Epithelial cell of prostate (primary cell): Measurements from ENCODE around the gene CCDC192.

Experiments used
- DNase-seq: peaks from one replicate; pipeline ENCODE4 v3.0.0-alpha.2; 2011; ENCODE audit warnings: low read depth, low spot score
- H3K27ac ChIP-seq: fragments of 450-650 bp; 2 replicates; pipeline ENCODE4 v1.5.1; 2017; ENCODE audit warnings: mild to moderate bottlenecking

The CCDC192 gene

DNA sequence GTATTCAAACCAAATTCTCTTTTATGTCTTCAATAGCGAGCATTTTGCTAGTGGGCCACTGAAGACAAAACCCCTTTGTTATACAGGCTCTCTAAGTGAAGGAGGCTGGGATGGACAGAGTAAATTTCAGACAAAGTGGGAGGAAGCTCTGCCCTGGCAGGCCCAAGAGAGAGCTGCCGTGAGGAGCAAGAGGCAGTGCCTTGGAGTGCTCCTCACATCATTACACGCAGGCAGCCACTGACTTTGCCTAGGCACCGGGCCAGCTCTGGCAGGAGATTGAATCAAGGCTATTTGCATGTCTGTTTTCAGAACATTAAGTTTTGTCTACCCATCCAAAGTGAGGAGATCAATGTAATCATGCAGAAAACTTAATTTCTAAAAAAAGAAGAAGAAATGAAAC lies 167.7 kb downstream of the CCDC192 start:
- no peak for DNase-seq
- H3K27ac ChIP-seq: no peak overlapping the region

DNA sequence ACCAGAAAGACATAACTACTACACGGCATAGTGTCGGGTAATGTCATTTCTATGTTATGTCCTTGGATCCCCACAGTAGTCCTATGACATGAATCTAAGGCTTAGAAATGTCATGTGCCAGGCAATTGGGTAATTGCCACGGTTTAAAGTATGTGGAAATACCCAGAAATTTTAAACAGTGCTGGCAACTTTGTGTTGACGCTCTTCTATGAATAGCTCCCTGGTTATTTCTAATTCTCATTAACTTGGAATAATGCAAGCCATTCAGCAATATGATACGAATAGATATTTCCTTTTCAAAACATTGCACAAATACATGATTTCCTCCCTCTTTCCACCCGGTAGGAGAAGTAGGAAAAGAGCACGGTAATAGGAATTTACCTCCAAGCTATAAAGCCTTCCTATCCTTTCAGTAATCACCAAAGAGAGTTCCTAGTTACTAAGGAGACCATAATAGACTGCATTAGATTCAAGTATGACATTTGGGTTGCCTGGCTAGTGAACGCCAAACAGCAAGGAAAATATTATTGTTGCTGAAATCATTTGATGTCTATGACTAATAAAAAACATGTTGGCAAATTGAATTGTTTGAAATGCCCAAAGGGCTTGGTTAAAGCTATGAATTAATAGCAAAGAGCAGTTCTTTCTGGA lies 168.4 kb downstream of the CCDC192 start:
- DNase-seq: no peak
- H3K27ac ChIP-seq: no peak overlapping the region

DNA sequence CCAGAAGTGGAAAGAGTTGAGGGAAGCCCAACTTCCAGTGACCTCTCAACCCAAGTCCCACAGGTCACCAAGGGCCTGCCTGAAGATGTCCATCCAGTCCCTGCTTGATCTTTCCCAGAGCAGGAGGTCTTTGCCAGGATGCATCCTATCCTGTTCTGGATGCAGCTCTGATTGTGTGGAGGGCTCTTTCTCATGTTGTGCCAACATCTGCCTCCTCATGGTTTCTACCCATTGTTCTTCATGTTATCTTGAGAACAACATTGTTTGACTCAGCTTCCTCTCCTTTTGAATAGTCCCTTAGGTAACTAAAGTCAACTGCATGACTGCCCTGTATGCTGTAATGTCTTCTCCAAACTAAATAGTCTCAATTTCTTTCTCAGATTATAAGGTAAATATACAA lies 169.3 kb downstream of the CCDC192 start:
- no peak overlapping the region for H3K27ac ChIP-seq
- DNase-seq: no peak

DNA sequence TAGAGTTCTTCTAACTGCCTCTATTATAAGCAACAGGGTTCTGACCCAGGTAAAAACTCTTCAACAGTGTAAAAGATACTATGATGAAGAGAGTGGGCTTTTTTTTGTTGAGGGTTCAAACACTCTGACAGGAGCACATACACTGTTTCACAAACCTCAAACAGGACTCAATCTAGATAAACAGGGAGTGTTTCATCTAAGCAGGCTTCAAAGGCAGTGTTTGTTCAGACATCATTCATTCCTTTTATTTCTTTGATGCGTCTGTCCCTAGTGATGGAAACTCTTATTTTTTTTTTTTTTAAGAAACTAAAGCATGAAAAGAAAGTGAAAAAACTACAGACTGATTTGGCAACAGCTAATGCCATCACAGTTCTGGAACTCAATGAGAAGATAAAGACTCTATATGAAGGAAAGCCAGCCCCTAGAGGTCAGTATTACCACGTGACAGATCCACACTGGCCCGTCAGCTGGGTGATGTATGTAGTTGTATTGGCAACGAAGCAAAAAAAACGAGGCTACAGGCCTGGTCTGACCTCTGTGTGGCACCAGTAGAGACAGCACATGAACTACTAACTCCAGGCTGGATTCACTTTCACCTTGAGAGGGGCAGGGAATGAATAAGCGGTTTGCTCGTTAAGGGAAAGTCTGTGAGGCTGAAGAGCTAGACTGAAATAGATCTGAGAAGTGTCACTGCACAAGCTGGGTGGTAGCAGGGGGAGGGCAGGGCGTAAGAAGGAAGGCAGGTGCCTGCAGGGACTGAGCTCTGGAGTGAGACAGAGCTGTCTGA lies 172.2 kb downstream of the CCDC192 start:
- no peak overlapping the region for H3K27ac ChIP-seq
- no peak for DNase-seq

DNA sequence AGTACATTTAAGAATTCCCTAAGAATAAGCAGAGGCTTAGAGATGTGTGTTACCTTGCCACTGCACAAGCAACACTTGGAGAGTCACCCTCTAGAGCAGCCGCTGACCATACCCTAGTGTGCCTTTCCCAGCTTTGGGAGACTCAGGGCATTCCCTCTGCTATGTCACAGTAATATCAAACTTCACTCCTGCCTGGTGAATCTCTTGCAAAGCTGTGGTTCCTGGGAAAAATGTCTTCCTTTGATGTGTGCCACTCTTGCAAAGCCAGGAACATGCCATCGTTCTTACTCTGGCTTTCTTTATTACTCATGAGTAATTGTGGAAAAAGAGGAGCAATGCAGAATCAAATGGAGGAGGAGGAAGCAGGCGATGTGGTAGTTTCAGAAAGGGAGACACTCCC lies 173.2 kb downstream of the CCDC192 start:
- no peak for DNase-seq
- H3K27ac ChIP-seq: no peak overlapping the region

DNA sequence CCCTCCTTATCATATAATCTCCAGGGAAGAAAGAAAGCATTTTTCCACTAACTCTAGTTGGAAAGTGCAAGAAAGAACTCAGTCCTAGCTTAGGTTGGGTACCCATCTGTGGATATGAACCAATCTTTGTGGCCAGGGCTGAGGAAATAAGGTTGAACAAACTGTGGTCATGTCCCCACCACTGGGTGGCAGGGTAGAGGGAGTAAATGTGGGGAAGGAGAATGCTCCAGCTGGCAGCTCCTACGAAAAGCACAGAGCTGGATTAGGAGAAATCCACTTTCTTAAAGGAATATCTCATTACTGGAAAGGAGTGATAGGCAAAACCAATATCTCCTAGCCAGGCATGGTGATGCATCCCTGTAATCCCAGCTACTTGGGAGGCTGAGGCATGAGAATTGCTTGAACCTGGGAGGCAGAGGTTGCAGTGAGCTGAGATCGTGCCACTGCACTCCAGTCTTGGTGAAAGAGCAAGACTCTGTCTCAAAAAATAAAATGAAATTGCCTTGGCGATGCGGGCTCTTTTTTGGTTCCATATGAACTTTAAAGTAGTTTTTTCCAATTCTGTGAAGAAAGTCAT lies 175.1 kb downstream of the CCDC192 start:
- DNase-seq: no peak
- no peak overlapping the region for H3K27ac ChIP-seq

DNA sequence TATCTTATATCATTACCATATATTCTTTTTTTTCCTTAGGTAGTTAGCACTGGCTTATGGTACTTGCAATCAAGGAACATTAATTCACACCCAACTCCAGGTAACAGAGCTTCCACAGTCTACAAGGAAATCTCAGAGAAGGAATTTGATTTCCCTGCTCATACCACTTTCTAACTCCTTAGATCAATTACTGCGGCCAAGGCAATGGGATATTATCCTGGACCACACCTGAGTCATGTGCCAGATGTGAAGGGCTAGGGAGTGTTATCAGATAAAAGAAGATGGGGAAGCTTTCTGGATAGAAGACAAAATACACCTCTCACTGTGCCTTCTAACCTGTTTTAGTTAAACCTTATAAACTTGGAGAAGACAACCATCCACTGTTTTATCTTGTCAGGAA lies 181.2 kb downstream of the CCDC192 start:
- no peak overlapping the region for H3K27ac ChIP-seq
- no peak for DNase-seq

DNA sequence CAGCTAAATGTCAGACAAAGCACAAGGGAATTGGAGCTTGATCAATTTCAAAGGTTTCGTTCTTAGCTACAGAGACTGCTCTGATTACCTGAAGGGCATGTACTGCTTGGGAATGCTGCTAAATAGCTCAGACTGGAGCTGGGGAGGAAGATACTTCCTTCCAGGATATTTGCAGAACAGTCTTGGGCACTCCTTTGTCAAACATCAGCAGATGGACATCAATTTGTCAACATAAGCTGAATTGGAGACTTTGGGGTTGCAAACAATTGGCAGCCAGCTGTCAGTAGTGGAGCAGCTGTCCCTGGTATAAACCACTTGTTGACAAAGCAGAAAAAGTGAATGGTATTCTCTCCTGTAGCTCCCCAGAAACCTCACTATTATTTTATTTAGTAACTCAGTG lies 182.0 kb downstream of the CCDC192 start:
- DNase-seq: no peak
- H3K27ac ChIP-seq: no peak overlapping the region

DNA sequence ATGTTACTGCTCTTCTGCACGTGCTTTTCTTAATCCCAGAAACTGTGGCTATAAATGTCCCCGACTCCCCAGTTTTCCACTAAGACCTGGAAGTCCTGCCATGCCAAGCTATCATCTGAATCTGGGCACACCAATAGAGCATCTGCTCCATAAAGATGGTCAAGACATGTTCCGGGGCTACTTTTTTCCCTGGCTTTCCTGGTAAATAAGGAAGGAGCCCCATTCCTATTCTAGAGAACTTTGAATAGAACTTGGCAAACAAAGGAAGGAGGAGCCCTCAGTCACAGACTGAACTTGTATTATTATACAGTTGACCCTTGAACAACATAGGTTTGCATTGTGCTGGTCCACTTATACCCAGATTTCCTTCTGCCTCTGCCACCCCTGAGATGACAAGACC lies 182.9 kb downstream of the CCDC192 start:
- no peak for DNase-seq
- no peak overlapping the region for H3K27ac ChIP-seq

DNA sequence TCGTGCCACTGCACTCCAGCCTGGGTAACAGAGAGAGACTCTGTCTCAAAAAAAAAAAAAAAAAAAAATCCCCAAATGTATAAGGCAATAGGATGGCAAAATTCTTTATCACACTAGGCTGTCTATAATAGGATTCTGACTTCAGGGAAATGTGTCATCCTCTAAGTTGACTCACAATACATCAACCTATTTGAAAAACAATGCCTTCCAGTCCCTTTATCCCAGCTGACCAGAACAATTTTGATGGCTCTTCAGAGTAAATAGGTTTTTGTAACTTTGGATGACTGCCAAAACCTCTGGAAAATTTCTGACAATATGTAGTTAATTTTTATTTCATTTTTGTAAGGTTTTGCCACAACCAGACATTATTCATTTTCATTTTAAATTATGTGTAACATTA lies 184.1 kb downstream of the CCDC192 start:
- no peak overlapping the region for H3K27ac ChIP-seq
- no peak for DNase-seq

DNA sequence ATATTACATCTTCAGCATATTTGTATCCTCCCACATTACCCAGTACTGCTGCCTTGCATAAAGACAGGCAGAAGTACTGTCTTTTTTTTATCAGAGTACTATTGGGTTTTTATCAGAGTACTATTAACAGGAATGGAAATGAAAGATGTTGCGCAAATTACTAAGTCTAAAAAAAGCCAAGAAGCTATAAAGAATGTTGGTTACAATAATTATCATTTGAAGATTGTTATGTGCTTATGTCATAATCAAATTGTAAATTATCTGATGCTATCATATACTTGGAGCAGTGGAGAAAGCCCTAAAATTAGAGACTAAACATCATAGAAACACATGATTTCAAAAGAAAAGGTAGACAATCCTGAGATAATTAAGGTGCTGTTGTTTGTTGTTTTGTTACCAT lies 188.8 kb downstream of the CCDC192 start:
- DNase-seq: no peak
- H3K27ac ChIP-seq: no peak overlapping the region

DNA sequence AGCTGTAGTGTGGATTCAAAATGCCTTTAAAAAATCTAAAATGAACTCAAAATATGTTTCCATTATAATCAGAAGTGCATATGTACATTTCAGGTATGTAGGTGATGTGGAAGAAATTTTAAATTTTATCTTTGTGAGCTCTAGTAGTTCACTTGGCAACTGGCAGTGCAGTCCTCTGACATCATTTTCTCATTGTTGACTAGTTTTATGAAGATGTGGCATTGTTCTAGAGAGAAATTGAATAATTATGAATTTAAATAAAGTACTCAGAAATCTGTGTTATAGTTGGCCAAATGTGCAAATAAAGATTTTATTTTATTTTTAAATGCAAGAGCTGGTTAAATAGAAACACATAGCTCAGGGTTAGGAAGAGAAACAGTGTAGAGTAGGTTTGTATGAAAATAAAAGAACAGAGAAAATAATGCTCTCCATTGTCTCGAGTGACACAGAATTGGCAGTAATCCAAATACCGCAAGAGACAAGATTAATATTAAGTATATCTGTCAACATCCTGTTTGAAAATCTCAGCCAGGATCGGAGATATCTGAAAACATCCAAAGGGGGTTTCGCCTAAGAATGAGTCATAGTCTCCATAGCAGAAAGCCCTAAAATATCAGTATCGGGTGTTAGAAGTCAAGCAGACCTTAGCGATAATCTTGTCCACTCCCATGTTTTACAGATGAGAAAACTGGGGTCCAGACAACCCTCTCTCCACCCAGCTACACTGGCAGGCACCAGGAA lies 189.4 kb downstream of the CCDC192 start:
- DNase-seq: no peak
- H3K27ac ChIP-seq: peak overlapping the region; percentile 17

DNA sequence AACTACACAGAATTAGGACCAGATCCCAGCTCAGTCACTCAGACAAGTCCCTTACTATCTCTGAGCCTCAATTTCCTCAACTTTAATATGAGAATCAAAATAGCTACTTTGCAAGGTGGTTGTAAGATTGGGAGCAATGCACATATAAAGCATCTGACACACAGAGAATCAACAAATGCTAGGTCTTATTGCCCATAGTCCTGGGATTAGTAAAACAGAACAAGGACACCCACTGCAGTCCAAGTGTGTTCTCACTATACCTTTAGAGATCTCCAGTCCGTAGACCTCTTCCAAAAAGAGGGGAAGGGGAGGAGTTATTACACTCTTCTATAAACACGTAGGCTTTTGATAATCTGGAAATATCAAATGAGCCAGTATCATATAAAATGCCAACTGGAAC lies 190.0 kb downstream of the CCDC192 start:
- H3K27ac ChIP-seq: peak overlapping the region; percentile 17
- no peak for DNase-seq

DNA sequence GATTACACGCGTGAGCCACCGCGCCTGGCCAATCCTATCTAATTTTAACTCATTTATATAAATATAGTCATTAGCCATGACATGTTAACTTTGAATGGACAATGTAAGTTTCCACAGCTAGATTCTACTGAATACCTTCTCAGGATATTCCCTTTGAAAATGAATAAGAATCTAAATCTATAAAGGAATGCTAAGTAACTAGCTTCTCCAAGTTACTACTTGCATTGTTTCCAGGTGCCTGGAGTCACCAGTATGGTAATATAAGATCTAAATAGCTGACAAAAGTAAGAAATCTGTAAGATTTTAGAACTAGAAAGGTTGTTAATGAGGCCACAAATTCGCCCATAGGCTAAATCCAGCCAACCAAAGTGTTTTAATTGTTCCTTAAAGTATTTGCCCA lies 191.3 kb downstream of the CCDC192 start:
- no peak for DNase-seq
- H3K27ac ChIP-seq: no peak overlapping the region

DNA sequence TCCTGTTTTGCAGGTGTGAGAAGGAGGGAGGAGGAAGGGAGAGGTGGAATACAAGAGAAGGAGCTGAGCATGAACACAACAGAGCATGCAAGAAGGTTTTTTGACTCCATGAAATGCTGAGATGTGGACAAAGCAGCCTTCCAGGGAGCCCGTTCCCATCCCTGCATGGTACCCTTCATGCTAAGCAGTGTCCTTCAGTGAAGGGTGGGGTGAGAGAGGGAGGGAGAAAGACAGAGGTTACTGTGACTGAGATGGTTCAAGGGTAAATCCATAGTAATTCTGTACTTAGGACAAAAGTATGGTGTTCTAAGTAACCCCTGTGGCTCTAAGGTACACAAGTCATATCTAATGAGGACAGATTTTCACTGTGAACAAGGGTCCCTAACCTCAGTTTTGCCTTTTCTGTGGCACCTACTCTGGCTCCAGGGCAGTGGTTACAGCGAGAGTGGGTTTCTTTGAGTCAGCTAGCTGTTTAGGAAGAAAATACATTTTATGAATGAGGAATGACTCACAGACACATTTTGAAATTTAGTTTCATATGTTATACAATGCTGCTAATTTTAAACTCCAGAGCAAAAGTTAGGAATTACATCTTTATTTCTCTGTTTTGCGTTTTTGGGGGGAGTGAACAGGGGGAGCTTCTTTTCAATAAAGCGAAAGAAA lies 195.5 kb downstream of the CCDC192 start:
- no peak for DNase-seq
- no peak overlapping the region for H3K27ac ChIP-seq

DNA sequence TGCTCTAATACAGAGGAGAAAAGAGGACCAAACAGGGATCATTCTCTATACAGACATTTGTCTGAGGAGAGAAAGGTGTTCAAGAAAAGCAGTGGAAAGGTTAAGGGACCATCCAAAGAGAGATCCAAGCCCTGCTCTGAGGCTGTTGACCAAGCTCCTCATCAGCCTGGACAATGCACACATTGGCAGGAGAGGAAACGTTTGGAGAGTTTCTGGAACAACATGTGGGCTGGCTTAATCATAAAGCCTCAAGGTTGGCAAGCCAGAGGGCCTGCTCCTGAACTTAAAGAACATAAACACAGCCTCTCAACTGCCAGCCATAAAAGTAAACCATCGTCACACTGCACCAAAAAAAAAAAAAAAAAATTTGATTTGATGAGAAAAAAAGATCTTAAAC lies 196.0 kb downstream of the CCDC192 start:
- no peak for DNase-seq
- no peak overlapping the region for H3K27ac ChIP-seq

DNA sequence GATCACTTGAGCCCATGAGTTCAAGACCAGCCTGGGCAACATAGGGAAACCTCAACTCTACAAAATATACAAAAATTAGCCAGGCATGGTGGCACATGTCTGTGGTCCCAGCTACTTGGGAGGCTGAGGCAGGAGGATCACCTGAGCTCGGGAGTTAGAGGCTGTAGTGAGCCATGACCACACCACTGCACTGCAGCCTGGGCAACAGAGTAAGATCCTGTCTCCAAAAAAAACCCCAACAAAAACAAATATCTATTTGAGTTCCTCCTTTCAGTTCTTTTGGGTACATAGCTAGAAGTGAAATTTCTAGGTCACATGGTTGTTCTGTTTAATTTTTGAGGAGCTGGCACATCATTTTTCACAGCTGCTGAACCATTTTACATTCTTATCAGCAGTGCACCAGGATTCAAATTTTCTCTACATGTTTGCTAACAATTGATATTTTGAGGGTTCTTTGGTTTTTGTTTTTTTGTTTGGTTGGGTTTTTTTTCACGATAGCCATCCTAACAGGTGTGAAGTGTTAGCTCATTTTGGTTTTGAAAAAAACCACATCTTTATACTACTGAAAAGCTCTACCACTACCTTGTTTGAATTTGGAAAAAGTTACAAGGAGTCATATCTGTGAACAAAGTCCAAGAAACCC lies 203.5 kb downstream of the CCDC192 start:
- no peak overlapping the region for H3K27ac ChIP-seq
- no peak for DNase-seq

DNA sequence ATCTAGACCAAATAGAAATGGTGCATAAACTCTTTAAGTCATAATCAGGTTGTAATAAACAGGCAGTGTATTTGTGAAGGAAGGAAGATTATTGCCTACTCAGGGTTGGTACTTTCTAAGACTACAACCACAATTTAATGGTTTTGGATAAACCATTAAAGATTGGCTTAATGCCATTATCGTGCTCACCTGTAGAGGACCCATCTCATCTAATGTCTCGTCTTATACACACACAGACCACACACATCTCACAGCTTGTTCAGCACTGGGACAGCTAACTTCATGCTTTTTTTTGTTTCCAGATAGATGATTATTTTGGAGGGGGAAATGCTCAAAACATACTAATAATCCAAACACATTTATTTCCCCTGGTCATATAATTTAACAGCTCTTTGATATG lies 204.7 kb downstream of the CCDC192 start:
- no peak overlapping the region for H3K27ac ChIP-seq
- no peak for DNase-seq

DNA sequence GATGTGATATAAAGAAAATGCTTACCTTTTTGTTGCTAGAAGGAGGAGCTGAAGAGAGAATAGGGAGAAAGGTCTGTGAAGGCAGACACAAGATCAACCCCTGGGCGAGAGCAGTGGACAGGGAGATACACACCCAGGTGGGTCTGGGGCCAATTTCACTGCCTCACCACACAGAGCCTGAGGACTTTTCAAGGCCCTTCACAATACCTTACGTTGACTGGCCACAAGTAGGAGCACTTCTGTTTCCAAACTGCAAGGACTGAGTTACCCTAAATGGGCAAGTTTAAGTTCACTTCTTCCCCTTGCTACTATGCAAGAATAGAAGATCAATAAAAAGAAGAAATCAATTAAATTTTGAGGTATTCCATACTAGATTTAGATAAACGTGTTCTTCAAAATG lies 205.9 kb downstream of the CCDC192 start:
- no peak for DNase-seq
- H3K27ac ChIP-seq: no peak overlapping the region

DNA sequence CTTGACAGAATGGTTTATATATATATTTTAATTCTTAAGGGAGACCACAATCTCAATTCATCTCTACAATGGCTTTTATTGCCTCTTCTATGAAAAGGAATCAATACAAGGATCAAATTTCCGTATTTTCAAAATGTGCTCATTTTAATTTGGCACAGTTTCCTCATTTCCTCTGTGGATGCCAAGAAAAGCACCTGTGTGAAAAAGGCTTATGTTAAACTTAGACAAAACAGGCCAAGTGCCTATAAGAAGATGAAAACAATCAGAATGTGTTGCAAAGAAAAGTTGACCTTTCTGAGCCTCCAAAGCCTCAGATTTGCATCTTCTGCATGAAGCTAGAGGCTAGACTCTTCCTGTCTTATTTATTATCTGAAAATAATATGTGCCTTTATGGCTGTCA lies 206.6 kb downstream of the CCDC192 start:
- DNase-seq: no peak
- H3K27ac ChIP-seq: no peak overlapping the region
